Measurements from ENCODE around the gene ABCB4.
"Not testable (repeated sequence)": the region's sequence is repeated elsewhere in the genome, so short reads cannot be mapped to it uniquely, and the experiment has no call there.

The ABCB4 gene

DNA sequence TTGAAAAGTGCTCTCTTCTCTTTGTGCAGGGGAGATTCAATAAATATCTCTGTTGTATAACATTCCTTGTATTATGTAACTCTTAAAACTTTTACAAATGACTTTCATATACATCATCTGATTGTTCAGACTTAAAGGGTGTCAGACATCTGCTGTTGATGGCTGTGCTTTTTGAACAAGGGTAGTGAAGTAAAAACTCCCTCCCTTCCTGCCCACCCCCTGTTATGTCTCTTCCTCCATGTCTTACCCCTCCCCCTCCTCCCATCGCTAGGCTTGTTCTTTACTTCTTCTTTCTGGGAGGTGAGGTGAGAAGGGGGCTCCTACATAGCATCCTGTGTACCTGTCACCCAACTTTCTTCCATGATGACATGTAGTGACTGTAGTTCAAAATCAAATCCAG, 23.4 kb upstream of the ABCB4 start:
- peaks cover 9% of the 10 kb centered on the region for H3K27me3 Mint-ChIP-seq (ENCODE audit: low read depth)
- H3K9me3 Mint-ChIP-seq = no peaks in the 10 kb centered on the region
- H3K36me3 Mint-ChIP-seq (ENCODE audit: low read depth) = no peaks in the 10 kb centered on the region
- H3K4me1 Mint-ChIP-seq (ENCODE audit: low read depth) = no peaks in the 10 kb centered on the region
- no peak for DNase-seq (ENCODE audit: low spot score)
- no peak overlapping the region for H3K4me3 Mint-ChIP-seq
- H3K27ac Mint-ChIP-seq = no peak overlapping the region

- no peak overlapping the region for H3K4me3 Mint-ChIP-seq
Observed at GRCh38 chr7:87497482-87497881, 22.0 kb upstream of the ABCB4 start.

DNA sequence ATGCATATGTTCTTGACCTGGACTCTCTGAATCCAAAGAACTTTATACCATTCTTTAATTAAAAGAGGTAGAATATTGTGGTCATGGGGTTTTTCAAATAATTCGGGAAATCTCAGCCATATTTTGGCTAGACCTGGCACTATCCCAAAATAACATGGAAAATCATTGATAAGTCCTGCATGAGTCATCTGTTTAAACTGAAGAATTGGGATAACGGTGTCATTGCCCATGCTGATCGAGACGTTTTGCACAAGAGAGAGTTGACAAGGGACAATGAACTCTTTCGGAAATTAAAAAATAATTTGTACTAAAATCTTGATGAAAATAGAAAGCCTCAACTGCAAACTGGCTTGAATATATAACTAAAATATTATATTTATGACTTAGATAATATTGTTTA, 19.9 kb upstream of the ABCB4 start:
- H3K4me1 Mint-ChIP-seq (ENCODE audit: low read depth) = no peaks in the 10 kb centered on the region
- H3K4me3 Mint-ChIP-seq = no peak overlapping the region
- H3K27ac Mint-ChIP-seq = no peak overlapping the region
- no peaks in the 10 kb centered on the region for H3K36me3 Mint-ChIP-seq (ENCODE audit: low read depth)
- no peak for DNase-seq (ENCODE audit: low spot score)
- no peaks in the 10 kb centered on the region for H3K9me3 Mint-ChIP-seq
- H3K27me3 Mint-ChIP-seq (ENCODE audit: low read depth) = peaks cover 9% of the 10 kb centered on the region

More at GRCh38 chr7:87497482-87497881, 22.0 kb upstream of the ABCB4 start:
- DNase-seq (ENCODE audit: low spot score) = no peak
- Mint-ChIP-seq H3K27me3 (ENCODE audit: low read depth) (peaks cover 9% of the 10 kb centered on the region), H3K9me3 (no peaks in the 10 kb centered on the region), H3K27ac (no peak overlapping the region), H3K4me1 (ENCODE audit: low read depth) (no peaks in the 10 kb centered on the region), H3K36me3 (ENCODE audit: low read depth) (no peaks in the 10 kb centered on the region)

DNA sequence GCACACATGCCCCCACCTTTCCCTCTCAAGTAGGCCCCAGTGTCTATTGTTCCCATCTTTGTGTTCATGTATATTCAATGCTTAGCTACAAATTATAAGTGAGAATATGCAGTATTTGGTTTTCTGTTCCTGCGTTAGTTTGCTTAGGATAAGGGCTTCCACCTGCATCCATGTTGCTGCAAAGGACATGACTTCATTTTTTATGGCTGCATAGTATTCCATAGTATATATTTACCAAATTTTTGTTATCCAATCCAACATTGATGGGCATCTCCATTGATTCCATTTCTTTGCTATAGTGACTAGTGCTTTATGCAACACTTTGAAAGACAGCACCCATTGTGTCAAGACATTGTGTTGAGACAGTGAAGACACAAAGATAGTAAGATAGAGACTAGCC, 19.0 kb upstream of the ABCB4 start:
- Mint-ChIP-seq H3K27me3 (ENCODE audit: low read depth) (peaks cover 13% of the 10 kb centered on the region), H3K27ac (no peak overlapping the region), H3K4me1 (ENCODE audit: low read depth) (no peaks in the 10 kb centered on the region), H3K4me3 (no peak overlapping the region), H3K36me3 (ENCODE audit: low read depth) (no peaks in the 10 kb centered on the region), H3K9me3 (no peaks in the 10 kb centered on the region)
- no peak for DNase-seq (ENCODE audit: low spot score)

- H3K4me3 Mint-ChIP-seq = no peak overlapping the region
- DNase-seq (ENCODE audit: low spot score) = no peak
- no peaks in the 10 kb centered on the region for H3K36me3 Mint-ChIP-seq (ENCODE audit: low read depth)
- H3K27me3 Mint-ChIP-seq (ENCODE audit: low read depth) = peaks cover 4% of the 10 kb centered on the region
- H3K27ac Mint-ChIP-seq = no peak overlapping the region
- no peaks in the 10 kb centered on the region for H3K9me3 Mint-ChIP-seq
- H3K4me1 Mint-ChIP-seq (ENCODE audit: low read depth) = no peaks in the 10 kb centered on the region
Observed at GRCh38 chr7:87483131-87483530, 7.7 kb upstream of the ABCB4 start.

DNA sequence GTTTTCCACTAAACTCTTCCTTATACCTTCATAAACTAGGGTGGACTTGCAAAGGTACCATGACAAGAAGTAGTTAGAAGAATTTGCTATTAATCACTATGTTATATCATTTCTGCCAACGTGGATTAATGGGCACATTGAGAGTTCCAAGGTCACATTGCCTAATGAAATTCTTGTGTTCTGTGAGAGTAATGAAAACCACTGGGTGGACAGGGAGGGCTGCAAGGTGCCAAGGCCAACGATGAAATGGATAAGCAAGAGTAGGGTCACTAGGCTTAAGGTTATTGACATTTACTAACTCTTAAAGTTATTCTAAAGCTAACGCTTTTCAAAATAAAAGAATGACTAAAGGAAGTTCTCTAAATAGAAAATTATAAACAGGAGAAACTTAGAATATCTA, 6.6 kb upstream of the ABCB4 start:
- Mint-ChIP-seq H3K4me3 (no peak overlapping the region), H3K27me3 (ENCODE audit: low read depth) (peaks cover 4% of the 10 kb centered on the region), H3K9me3 (no peaks in the 10 kb centered on the region), H3K27ac (no peak overlapping the region), H3K4me1 (ENCODE audit: low read depth) (no peaks in the 10 kb centered on the region), H3K36me3 (ENCODE audit: low read depth) (no peaks in the 10 kb centered on the region)
- no peak for DNase-seq (ENCODE audit: low spot score)

DNA sequence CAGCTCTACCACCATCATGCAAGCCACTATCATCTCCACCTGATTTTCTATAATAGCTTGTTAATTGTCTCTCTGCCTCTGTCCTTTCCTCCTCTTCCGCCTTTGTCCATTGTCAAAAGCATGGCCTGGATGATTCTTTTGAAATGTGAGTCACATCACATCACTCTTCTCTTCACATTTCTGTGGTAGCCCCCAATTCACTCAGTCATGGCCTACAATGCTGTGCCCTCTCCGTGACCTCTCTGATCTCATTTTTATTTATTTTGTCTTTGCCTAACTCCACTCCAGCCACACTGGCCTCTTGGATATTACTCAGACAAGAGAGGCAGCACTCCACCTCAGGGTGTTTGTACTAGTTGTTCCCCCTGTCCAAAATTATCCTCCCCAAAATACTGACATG, 4.9 kb upstream of the ABCB4 start:
- H3K36me3 Mint-ChIP-seq (ENCODE audit: low read depth) = no peaks in the 10 kb centered on the region
- peaks cover 15% of the 10 kb centered on the region for H3K27me3 Mint-ChIP-seq (ENCODE audit: low read depth)
- no peaks in the 10 kb centered on the region for H3K4me1 Mint-ChIP-seq (ENCODE audit: low read depth)
- no peak overlapping the region for H3K4me3 Mint-ChIP-seq
- no peaks in the 10 kb centered on the region for H3K9me3 Mint-ChIP-seq
- DNase-seq (ENCODE audit: low spot score) = no peak
- no peak overlapping the region for H3K27ac Mint-ChIP-seq

DNA sequence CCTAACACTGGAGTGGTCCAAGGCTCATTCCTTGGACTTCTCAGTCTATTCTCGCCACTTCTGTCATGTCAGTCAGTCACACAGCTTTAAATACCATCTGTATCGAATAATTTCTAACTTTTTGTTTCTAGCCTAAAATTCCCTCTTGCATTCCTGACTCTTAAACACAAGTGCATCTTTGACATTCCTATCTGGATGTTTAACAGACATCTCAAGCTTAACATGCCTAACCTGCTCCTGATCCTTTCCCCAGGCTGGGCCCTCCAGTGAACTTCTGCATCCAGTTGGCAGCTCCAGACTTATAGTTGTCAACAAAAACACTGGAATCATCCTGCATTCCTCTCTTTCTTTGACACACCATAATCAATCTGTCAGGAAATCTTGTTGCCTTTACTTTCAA, 4.5 kb upstream of the ABCB4 start:
- DNase-seq (ENCODE audit: low spot score) = no peak
- Mint-ChIP-seq H3K27ac (no peak overlapping the region), H3K27me3 (ENCODE audit: low read depth) (peaks cover 18% of the 10 kb centered on the region), H3K36me3 (ENCODE audit: low read depth) (no peaks in the 10 kb centered on the region), H3K4me1 (ENCODE audit: low read depth) (no peaks in the 10 kb centered on the region), H3K4me3 (no peak overlapping the region), H3K9me3 (no peaks in the 10 kb centered on the region)

GRCh38 chr7:87476179-87476557, 688 bp upstream of the ABCB4 start:
- Mint-ChIP-seq H3K27ac (no peak overlapping the region), H3K27me3 (ENCODE audit: low read depth) (peaks cover 38% of the 10 kb centered on the region), H3K9me3 (no peaks in the 10 kb centered on the region), H3K4me1 (ENCODE audit: low read depth) (peaks cover 3% of the 10 kb centered on the region), H3K36me3 (ENCODE audit: low read depth) (no peaks in the 10 kb centered on the region), H3K4me3 (no peak overlapping the region)
- no peak for DNase-seq (ENCODE audit: low spot score)

- Mint-ChIP-seq H3K36me3 (ENCODE audit: low read depth) (no peaks in the 10 kb centered on the region), H3K4me3 (peak overlapping the region; percentile 15), H3K9me3 (no peaks in the 10 kb centered on the region), H3K27me3 (ENCODE audit: low read depth) (peaks cover 39% of the 10 kb centered on the region), H3K27ac (no peak overlapping the region), H3K4me1 (ENCODE audit: low read depth) (peaks cover 3% of the 10 kb centered on the region)
- no peak for DNase-seq (ENCODE audit: low spot score)
Observed at GRCh38 chr7:87474533-87475358, 734 bp downstream of the ABCB4 start.

GRCh38 chr7:87473986-87474385, 1.5 kb downstream of the ABCB4 start:
- DNase-seq (ENCODE audit: low spot score) = no peak
- Mint-ChIP-seq H3K4me3 (no peak overlapping the region), H3K27me3 (ENCODE audit: low read depth) (peaks cover 39% of the 10 kb centered on the region), H3K9me3 (no peaks in the 10 kb centered on the region), H3K36me3 (ENCODE audit: low read depth) (no peaks in the 10 kb centered on the region), H3K4me1 (ENCODE audit: low read depth) (peaks cover 3% of the 10 kb centered on the region), H3K27ac (no peak overlapping the region)

- H3K27ac Mint-ChIP-seq = no peak overlapping the region
- no peak overlapping the region for H3K4me3 Mint-ChIP-seq
- DNase-seq (ENCODE audit: low spot score) = no peak
- peaks cover 3% of the 10 kb centered on the region for H3K4me1 Mint-ChIP-seq (ENCODE audit: low read depth)
- no peaks in the 10 kb centered on the region for H3K9me3 Mint-ChIP-seq
- H3K27me3 Mint-ChIP-seq (ENCODE audit: low read depth) = peaks cover 39% of the 10 kb centered on the region
- H3K36me3 Mint-ChIP-seq (ENCODE audit: low read depth) = no peaks in the 10 kb centered on the region
Observed at GRCh38 chr7:87473192-87473591, 2.3 kb downstream of the ABCB4 start.

DNA sequence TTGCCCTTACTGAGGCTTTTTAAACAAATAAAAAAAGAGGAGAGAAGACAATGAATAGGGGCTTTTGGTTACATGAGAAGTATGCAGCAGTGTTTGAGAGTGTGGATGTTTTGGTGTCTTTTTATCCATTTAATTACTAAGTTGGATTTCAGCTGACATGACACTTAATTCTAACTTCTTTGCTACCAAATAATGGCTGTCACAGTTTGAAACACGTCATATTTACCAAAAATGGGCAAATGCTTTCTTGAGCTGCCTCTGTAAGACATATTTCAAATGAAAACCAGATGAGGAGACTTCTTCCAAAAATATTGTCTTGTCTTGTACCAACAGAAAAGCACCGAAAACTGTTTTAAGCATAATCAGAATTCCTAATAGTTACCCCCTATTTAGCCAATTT, 4.0 kb downstream of the ABCB4 start:
- Mint-ChIP-seq H3K36me3 (ENCODE audit: low read depth) (no peaks in the 10 kb centered on the region), H3K27me3 (ENCODE audit: low read depth) (peaks cover 30% of the 10 kb centered on the region), H3K9me3 (no peaks in the 10 kb centered on the region), H3K4me3 (no peak overlapping the region), H3K27ac (no peak overlapping the region), H3K4me1 (ENCODE audit: low read depth) (peaks cover 3% of the 10 kb centered on the region)
- DNase-seq (ENCODE audit: low spot score) = no peak

DNA sequence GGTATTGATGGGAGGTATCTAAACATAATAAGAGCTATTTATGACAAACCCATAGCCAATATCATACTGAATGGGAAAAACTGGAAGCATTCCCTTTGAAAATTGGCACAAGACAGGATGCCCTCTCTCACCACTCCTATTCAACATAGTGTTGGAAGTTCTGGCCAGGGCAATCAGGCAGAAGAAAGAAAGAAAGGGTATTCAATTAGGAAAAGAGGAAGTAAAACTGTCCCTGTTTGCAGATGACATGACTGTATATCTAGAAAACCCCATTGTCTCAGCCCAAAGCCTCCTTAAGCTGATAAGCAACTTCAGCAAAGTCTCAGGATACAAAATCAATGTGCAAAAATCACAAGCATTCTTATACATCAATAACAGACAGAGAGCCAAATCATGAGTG, 6.3 kb downstream of the ABCB4 start:
- not testable (repeated sequence) for H3K9me3 Mint-ChIP-seq; H3K36me3 Mint-ChIP-seq (ENCODE audit: low read depth); H3K4me3 Mint-ChIP-seq; H3K27ac Mint-ChIP-seq; DNase-seq (ENCODE audit: low spot score); H3K4me1 Mint-ChIP-seq (ENCODE audit: low read depth)
- peaks cover 13% of the 10 kb centered on the region for H3K27me3 Mint-ChIP-seq (ENCODE audit: low read depth)

- H3K27me3 Mint-ChIP-seq (ENCODE audit: low read depth); H3K4me1 Mint-ChIP-seq (ENCODE audit: low read depth); H3K4me3 Mint-ChIP-seq; DNase-seq (ENCODE audit: low spot score); H3K36me3 Mint-ChIP-seq (ENCODE audit: low read depth); H3K9me3 Mint-ChIP-seq; H3K27ac Mint-ChIP-seq: not testable (repeated sequence)
Observed at GRCh38 chr7:87465534-87465880, 10.0 kb downstream of the ABCB4 start.
